ENCODE measurements around the gene GIPC2.
"Not testable (repeated sequence)": the region's sequence is repeated elsewhere in the genome, so short reads cannot be mapped to it uniquely, and the experiment has no call there.

The GIPC2 gene, protein sequence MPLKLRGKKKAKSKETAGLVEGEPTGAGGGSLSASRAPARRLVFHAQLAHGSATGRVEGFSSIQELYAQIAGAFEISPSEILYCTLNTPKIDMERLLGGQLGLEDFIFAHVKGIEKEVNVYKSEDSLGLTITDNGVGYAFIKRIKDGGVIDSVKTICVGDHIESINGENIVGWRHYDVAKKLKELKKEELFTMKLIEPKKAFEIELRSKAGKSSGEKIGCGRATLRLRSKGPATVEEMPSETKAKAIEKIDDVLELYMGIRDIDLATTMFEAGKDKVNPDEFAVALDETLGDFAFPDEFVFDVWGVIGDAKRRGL

DNA sequence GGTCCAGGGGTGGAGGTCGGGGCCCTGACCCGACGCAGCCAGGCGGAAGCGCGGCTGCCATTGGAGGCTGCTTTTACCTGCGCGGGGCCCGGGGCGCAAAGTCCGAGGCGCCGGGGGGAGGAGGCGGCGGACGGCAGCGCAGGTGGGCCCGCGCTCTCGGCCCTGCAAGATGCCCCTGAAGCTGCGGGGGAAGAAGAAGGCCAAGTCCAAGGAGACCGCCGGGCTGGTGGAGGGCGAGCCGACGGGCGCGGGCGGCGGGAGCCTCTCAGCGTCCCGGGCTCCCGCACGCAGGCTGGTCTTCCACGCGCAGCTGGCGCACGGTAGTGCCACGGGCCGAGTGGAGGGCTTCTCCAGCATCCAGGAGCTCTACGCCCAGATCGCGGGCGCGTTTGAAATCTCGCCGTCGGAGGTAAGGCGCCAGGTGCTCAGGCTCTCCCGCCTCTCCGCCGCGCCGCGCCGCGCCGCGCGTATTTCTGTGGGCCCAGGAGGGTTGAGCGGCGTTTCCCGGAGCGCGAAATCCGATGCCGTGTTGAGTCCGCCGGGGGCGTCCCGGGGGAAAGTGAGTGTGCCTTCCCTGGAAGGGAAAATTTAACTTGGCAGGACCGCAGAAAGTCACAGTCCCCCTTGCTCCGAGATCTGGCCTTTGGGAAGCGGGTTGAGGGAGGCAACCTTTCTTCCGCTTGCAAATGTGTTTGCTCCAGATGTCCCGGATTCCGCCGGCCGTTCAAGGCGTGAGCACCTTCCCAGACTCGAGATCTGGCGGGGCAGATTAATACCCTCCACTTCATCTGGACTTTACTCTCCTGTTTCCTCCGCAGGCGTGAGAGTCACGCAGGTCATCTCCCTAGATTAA is at the start of gene GIPC2:
Gene GIPC2 (plus strand): TSS at position 41 of the 853 bp plus-strand sequence. CDS start 129 bp downstream, at position 170.
- DNase-seq = no peak

DNA sequence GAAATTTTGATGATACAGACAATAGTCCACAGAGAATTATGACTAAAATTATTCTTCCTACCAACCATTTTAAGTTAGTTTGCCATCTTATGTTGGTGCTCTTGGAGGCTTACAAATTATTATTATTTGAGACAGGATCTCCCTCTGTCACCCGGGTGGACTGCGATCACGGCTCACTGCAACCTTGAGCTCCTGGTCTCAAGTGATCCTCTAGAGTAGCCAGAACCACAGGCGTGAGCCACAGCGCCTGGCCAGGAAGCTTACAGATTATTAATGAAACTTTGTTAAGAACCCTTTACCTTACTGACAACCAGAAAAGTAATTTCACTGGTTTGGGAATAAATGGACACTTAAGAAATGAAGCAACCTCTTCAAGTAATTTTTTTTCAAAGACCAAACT is 49.0 kb upstream of the GIPC2 start:
- DNase-seq = no peak

DNA sequence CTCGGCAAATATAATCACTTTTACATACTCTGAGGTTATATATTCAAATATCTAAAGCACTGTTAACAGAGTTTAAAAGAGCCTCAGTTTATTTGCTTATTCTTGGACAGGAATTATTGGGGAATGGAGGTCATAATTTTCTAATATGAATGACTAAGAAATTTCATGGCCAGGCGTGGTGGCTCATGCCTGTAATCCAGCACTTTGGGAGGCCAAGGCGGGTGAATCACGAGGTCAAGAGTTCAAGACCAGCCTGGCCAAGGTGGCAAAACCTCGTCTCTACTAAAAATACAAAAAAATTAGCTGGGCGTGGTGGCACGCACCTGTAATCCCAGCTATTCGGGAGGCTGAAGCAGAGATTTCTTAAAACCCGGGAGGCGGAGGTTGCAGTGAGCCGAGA is 45.2 kb upstream of the GIPC2 start:
- DNase-seq = not testable (repeated sequence)

GRCh38 chr1:78003070-78003746 is 42.6 kb upstream of the GIPC2 start:
- peak; percentile 8 for DNase-seq

GRCh38 chr1:78003882-78004718 is 41.7 kb upstream of the GIPC2 start:
- DNase-seq = peak; percentile 74

- peak; percentile 92 for DNase-seq
Measured at GRCh38 chr1:78004719-78005447, 40.9 kb upstream of the GIPC2 start, which contains the start of gene DNAJB4. Gene DNAJB4, plus strand, starts transcription at chr1:78004939. Its CDS starts 172 bp downstream, at chr1:78005111.

- no peak for DNase-seq
Measured at GRCh38 chr1:78005448-78005722, 40.4 kb upstream of the GIPC2 start.

GRCh38 chr1:78005755-78006154 is 40.0 kb upstream of the GIPC2 start:
- peak; percentile 38 for DNase-seq

DNA sequence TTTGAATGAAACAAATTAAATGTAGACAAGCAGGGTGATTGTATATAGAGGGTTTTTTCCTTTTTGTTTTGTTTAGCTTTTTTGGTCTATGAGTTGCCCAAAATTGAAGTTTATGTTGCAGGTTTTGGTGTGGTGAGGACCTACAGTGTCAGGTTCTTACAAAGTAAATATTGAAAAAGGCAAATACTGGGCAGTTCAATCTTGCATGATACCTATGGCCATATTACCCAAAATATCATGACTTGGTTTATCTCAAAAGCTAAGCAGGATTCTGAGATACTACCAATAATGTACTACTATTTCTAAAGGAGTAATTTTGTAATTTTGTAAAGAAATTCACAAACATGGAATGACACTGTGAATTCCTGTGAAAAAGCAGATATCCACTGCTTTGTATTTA is 39.2 kb upstream of the GIPC2 start:
- no peak for DNase-seq

DNA sequence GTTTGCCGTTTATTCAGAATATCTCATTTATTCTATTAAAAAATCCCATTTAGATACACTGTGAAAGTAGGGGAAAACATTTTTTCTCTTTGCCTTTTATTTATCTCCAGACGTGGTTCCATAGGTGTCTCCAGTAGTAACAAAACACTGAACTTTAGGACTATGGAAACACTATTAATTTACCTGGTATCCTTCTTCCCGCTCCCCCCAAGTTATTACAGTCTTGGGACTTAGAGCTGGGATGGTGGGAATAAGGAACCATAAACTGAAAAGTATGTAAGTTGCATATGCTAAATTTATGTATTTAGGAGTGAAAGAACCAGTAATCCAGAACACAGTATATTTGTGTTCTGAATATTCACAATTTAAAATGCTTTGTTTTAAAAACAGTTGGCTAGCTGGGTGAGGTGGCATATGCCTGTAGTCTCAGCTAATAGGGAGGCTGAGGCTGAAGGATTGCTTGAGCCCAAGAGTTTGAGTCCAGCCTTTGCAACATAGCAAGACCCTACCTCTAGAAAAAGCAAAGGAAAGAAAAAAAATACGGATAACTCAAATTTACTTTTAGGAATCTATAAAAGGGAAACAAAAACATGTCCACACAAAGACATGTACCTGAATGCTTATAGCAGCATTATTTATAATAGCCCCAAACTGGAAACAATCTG is 38.0 kb upstream of the GIPC2 start:
- DNase-seq = no peak

DNA sequence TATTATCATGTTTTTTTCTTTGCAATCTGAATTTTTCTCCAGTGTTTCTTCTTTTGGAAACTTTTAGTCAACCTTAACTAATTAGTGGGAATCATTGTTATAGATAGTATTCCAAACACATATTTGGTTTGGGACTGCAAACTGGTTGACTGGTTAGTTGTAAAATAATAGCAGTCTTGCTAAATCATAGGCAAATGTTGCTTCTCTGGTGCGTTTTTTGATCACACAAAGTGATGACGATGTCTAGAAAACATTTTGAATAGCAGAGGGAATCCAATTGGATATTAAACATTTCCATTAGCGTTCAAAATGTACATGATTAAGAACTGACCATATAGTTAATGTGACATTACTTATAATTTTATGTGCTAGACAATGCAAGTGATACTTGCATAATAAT is 36.5 kb upstream of the GIPC2 start:
- no peak for DNase-seq

GRCh38 chr1:78009836-78010235 is 35.9 kb upstream of the GIPC2 start:
- DNase-seq = no peak

GRCh38 chr1:78011050-78011449 is 34.7 kb upstream of the GIPC2 start:
- no peak for DNase-seq

DNA sequence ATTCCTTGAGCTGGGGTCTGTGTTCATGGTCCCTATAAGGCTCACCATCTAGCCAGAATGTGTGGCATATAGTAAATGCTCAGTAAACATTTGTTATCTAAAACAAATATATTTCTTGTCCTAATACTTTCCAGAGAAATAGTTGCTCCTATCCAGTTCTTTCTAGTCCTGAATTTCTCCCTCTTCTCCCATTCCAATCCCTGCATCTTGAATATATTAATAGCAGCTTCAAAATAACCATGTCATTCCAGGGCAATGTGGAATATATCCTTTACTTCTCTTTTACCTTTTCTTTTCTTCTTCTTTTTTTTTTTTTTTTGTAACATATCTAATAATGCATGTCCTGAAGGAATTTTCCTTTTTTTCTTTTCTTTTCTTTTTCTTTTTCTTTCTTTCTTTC is 30.6 kb upstream of the GIPC2 start:
- DNase-seq = no peak

DNA sequence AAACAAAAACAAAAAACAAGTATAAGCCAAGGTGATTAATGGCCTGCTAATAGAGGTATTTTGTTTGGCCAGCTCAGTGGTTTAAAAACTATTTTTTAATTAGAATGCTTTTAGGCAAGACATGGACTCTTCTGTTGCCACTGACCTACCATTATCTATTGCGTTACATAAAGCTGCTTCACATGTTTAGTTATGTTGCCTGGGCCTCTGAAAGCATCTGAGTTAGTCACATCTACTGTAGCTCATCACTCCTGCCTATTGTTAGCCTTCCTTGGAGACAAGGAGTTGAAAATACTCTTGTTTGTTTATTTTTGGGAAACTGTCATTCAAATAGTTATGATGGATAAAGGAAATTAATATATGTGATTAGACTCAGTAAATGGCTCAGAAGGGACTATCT is 26.7 kb upstream of the GIPC2 start:
- no peak for DNase-seq

DNA sequence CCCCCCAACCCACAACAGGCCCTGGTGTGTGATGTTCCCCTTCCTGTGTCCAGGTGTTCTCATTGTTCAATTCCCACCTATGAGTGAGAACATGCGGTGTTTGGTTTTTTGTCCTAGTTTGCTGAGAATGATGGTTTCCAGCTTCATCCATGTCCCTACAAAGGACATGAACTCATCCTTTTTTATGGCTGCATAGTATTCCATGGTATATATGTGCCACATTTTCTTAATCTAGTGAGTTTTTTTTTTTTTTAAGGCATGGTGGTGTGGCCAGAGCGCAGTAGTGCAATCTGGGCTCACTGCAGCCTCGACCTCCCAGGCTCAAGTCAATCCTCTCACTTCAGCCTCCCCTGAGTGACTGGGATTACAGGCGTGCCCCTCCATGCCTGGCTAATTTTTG is 24.6 kb upstream of the GIPC2 start:
- not testable (repeated sequence) for DNase-seq

DNA sequence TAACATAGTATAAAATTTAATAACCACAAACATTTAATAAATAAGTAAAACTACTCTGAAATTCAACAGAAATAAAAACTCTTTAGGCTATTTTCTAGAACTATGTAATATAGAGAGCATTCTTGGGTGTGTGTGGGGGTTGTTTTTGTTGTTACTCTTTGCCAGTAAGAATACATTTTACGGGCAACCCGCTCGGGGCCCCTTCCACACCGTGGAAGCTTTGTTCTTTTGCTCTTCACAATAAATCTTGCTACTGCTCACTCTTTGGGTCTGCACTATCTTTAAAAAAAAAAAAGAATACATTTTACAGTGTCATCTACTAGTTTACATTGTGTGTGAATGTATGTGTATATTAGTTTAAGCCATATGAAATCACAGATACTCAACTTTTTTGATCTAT is 16.0 kb upstream of the GIPC2 start:
- no peak for DNase-seq

GRCh38 chr1:78032996-78033796 is 12.6 kb upstream of the GIPC2 start:
- DNase-seq = no peak

GRCh38 chr1:78033797-78034172 is 12.0 kb upstream of the GIPC2 start:
- DNase-seq = no peak

- no peak for DNase-seq
Measured at GRCh38 chr1:78035121-78035520, 10.6 kb upstream of the GIPC2 start.

DNA sequence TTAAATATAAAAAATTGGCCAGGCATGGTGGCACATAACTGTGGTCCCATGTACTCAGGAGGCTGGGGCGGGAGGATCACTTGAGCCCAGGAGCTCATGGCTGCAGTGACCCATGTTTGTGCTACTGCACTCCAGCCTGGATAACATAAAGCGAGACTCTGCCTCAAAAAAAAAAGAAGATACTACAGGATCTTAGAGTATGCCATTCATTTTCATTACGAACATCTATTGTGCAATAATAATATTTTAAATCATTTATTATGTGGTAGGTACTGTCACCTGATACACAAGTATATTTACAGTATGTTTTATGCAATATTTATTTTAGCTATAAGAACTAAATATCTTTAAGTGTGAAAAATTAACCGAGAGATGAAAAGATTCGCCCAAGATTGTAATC is 9.3 kb upstream of the GIPC2 start:
- DNase-seq = no peak

Measured in NCI-H2171 treated with DMSO at 0.1 percent for 48 hours (cell line).